ENCODE measurements around the gene PBLD.
A peak's percentile ranks its signal among the peaks of the same experiment; 100 is the strongest.

Gene PBLD

GRCh38 chr10:68332259-68333057 lies at the start of gene PBLD:
Gene PBLD, minus strand, starts transcription at chr10:68332928. Its CDS starts 26,084 bp downstream, at chr10:68306844.
- no peak for FAIRE-seq

GRCh38 chr10:68371604-68372003 lies 38.9 kb upstream of the PBLD start:
- no peak for FAIRE-seq

GRCh38 chr10:68367121-68367520 lies 34.4 kb upstream of the PBLD start:
- no peak for FAIRE-seq

- FAIRE-seq: peak; percentile 53
These were observed 33.9 kb upstream of the PBLD start for GRCh38 chr10:68366600-68366999.

- FAIRE-seq: no peak
These were observed 32.9 kb upstream of the PBLD start for GRCh38 chr10:68365611-68366010.

- FAIRE-seq: no peak
These were observed 31.6 kb upstream of the PBLD start for GRCh38 chr10:68364101-68364886.

GRCh38 chr10:68362590-68362989 lies 29.9 kb upstream of the PBLD start:
- no peak for FAIRE-seq

GRCh38 chr10:68359189-68359588 lies 26.5 kb upstream of the PBLD start:
- FAIRE-seq: peak; percentile 93

GRCh38 chr10:68353537-68353936 lies 20.8 kb upstream of the PBLD start:
- no peak for FAIRE-seq

GRCh38 chr10:68348265-68348741 lies 15.6 kb upstream of the PBLD start:
- peak; percentile 58 for FAIRE-seq

GRCh38 chr10:68346774-68347173 lies 14.0 kb upstream of the PBLD start:
- FAIRE-seq: no peak

GRCh38 chr10:68345621-68346020 lies 12.9 kb upstream of the PBLD start:
- FAIRE-seq: peak; percentile 91

GRCh38 chr10:68342909-68343516 lies 10.3 kb upstream of the PBLD start:
- peak; percentile 80 for FAIRE-seq

- FAIRE-seq: no peak
These were observed 7.8 kb upstream of the PBLD start for GRCh38 chr10:68340358-68341080.

- FAIRE-seq: no peak
These were observed 4.1 kb upstream of the PBLD start for GRCh38 chr10:68336754-68337351.

GRCh38 chr10:68334672-68335467 lies 2.1 kb upstream of the PBLD start:
- peak; percentile 34 for FAIRE-seq

- FAIRE-seq: peak; percentile 51
These were observed 1.0 kb upstream of the PBLD start for GRCh38 chr10:68333440-68334431.

GRCh38 chr10:68333058-68333395 lies 299 bp upstream of the PBLD start:
- no peak for FAIRE-seq

GRCh38 chr10:68331455-68332258 lies 1.1 kb downstream of the PBLD start, which contains the start of gene HNRNPH3:
Gene HNRNPH3, plus strand, starts transcription at chr10:68332064. Its CDS starts 5,158 bp downstream, at chr10:68337222.
- peak; percentile 89 for FAIRE-seq

All from G401.6 (cell line).